ENCODE measurements around the gene SYNJ2. TPM values are rescaled to one million over a fixed set of nuclear protein-coding genes. Genes with fewer than 3 reads are reported as not detected.

The SYNJ2 gene
- total and polyA plus RNA-seq, 2 of the 4 experiments (the other 2 are of a cell fraction) = 40.8 to 45.2 TPM

- ChIA-PET POLR2A (ENCODE audit: unreplicated experiment) (no interaction called here), CTCF (interaction anchor here (0.6 to 2.3 kb wide), 3 partner anchors 10 to 1833 kb away, joined by 3 to 11 read pairs (median 9); no protein-coding TSS in a partner anchor)
- H3K4me1 ChIP-seq (ENCODE audit: control insufficient read depth, insufficient read depth, low read length) = no peaks in the 10 kb centered on the region; the same call in 1 of the 2 replicates
- no peak overlapping the region for H3K4me3 ChIP-seq (ENCODE audit: insufficient read depth, low read depth, low read length)
- no peaks in the 10 kb centered on the region for H4K20me1 ChIP-seq (ENCODE audit: insufficient read depth, low read length)
- no peak overlapping the region for H2AK5ac ChIP-seq (ENCODE audit: low read depth, low read length)
- dilution Hi-C loops (cut with HindIII; ENCODE audit: low sequenced_read_pairs, unreplicated experiment) (no loop called here), in situ Hi-C loops (cut with MboI; ENCODE audit: low sequenced_read_pairs) (no loop called here), intact Hi-C loops (cut with micrococcal nuclease) (no loop called here)
- H3K27me3 ChIP-seq (ENCODE audit: control insufficient read depth, insufficient read depth, low read length) = no peaks in the 10 kb centered on the region
- H3K9ac ChIP-seq (ENCODE audit: low read depth, low read length) = no peak overlapping the region
- H2BK20ac ChIP-seq (ENCODE audit: low read depth, low read length) = no peak overlapping the region
- no peak overlapping the region for H4K8ac ChIP-seq (ENCODE audit: low read depth in 2 of 2, low read length in 2 of 2)
- H2BK15ac ChIP-seq (ENCODE audit: low read depth, low read length) = no peak overlapping the region
- H3K4ac ChIP-seq (ENCODE audit: low read depth, low read length) = no peak overlapping the region
- H3K27ac ChIP-seq (ENCODE audit: insufficient read depth, low read length) = no peak overlapping the region
- no peak overlapping the region for H2AK9ac ChIP-seq (replicated peaks; ENCODE audit: low read depth, low read length, poor library complexity)
- TF ChIP-seq CEBPB (IDR thresholded peaks at IDR 0.05; ENCODE audit: low read depth, low read length) (peak; percentile 74), CHD1 (IDR thresholded peaks at IDR 0.05; ENCODE audit: low read depth, low read length) (no peak)
- H3K56ac ChIP-seq (ENCODE audit: extremely low read depth, insufficient read depth, low read length) = no peak overlapping the region
- H3K79me1 ChIP-seq (ENCODE audit: low read depth in 1 of 2, low read length in 2 of 2) = peaks cover 3 to 6% of the 10 kb centered on the region in 2 experiments; a peak in 1 of 4 replicates
- no peaks in the 10 kb centered on the region for H3K9me3 ChIP-seq (ENCODE audit: control insufficient read depth, insufficient read depth, low read length)
- no TSS peak for BruUV-seq (replicated peaks)
- no peak overlapping the region for H4K5ac ChIP-seq (ENCODE audit: low read depth, low read length)
- no peak overlapping the region for H2BK120ac ChIP-seq (ENCODE audit: low read depth, low read length)
- no peak overlapping the region for H3K14ac ChIP-seq (replicated peaks; ENCODE audit: low read depth, low read length)
- no peak overlapping the region for H3K18ac ChIP-seq (ENCODE audit: low read depth, low read length)
- ATAC-seq (ENCODE audit: low read depth) (peak; percentile 73), DNase-seq (peak; percentile 88)
- H2AFZ ChIP-seq (replicated peaks; ENCODE audit: low read length, poor library complexity) = no peak overlapping the region
- H2BK5ac ChIP-seq (ENCODE audit: low read depth, low read length, poor library complexity, severe bottlenecking) = no peak overlapping the region
- no peak overlapping the region for H4K91ac ChIP-seq (ENCODE audit: insufficient read depth, low read depth, low read length)
- H3K4me2 ChIP-seq (ENCODE audit: low read depth, low read length) = no peak overlapping the region
- H3K36me3 ChIP-seq (ENCODE audit: control insufficient read depth, insufficient read depth, low read length) = peaks cover 5% of the 10 kb centered on the region
- H3K23ac ChIP-seq (ENCODE audit: low read depth, low read length) = no peak overlapping the region
- peaks cover 3% of the 10 kb centered on the region; the same call in 1 of the 2 replicates for H3K9me1 ChIP-seq (ENCODE audit: insufficient read depth, low read length)
Observed at GRCh38 chr6:158142789-158143188, 161.1 kb downstream of the SYNJ2 start.
